Measurements from ENCODE around the gene PPP2R1B. TPM values are rescaled to one million over a fixed set of nuclear protein-coding genes. Genes with fewer than 3 reads are reported as not detected.

Gene PPP2R1B
- total and polyA plus RNA-seq, 2 donors (not counting 3 experiments of a cell fraction or from before 2014, with no cell fraction given): 18.0 to 50.8 TPM

DNA sequence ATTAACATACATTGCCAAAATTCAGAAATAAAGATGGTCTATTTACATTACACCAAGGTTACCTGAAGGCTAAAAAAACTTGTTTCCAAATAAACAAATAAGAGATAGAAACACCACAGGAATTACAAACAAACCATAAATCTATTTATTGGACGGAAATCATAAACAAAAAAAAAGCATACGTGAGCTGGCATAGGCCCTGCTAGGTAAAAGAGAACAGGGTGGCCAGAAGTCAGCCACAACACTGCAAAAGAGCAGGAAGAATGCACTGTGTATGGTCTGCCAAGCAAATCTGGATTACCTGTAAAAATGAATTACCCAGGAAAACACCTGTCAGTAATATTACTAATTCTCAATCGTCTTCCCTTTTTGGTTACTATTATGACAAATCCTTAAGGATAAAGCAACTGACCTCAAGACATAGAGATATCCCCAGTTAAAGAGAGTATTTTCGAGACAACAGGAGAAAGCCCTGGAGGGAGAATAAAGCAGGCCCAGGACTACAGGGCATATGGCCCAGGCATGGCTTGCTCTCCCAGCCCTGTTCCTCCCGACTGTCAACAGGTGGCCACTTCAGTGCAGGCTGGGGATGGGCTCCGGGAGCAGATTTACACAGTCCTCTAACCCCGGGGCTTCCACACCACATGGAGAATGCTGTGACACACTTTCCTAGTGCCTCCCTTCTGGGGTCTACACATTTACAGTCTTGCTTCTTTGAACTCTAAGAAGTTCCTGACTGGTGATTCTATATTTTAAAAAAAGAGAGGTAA lies 18.0 kb downstream of the PPP2R1B start:
- no peak for FAIRE-seq
- Histone ChIP-seq H3K79me2 (ENCODE audit: control insufficient read depth, insufficient read depth, low read length) (peaks cover 2% of the 10 kb centered on the region), H3K9me1 (replicated peaks; ENCODE audit: control insufficient read depth, extremely low read depth, insufficient read depth, low read length) (no peaks in the 10 kb centered on the region), H3K27ac (ENCODE audit: insufficient read depth, low read depth, low read length) (no peak overlapping the region), H3K9me3 (replicated peaks; ENCODE audit: control insufficient read depth, insufficient read depth, low read length) (no peaks in the 10 kb centered on the region), H3K36me3 (ENCODE audit: control insufficient read depth in 2 of 2, extremely low read depth in 1 of 2, insufficient read depth in 2 of 2, low read length in 2 of 2) (peaks cover 20 to 26% of the 10 kb centered on the region in 2 experiments), H4K20me1 (replicated peaks; ENCODE audit: control insufficient read depth, extremely low read depth, insufficient read depth, low read length) (no peaks in the 10 kb centered on the region), H3K4me3 (replicated peaks in 1 of 3; ENCODE audit: insufficient read depth in 1 of 3, low read depth in 1 of 3, low read length in 3 of 3) (no peak overlapping the region), H3K9ac (replicated peaks; ENCODE audit: extremely low read depth, insufficient read depth, low read length) (no peak overlapping the region), H3K27me3 (ENCODE audit: control insufficient read depth in 2 of 2, insufficient read depth in 2 of 2, low read length in 2 of 2) (no peaks in the 10 kb centered on the region), H3K4me2 (ENCODE audit: insufficient read depth, low read length) (no peak overlapping the region), H2AFZ (ENCODE audit: low read depth, low read length) (no peak overlapping the region), H3K4me1 (ENCODE audit: control insufficient read depth, extremely low read depth, insufficient read depth, low read length) (peaks cover 9% of the 10 kb centered on the region)
- DNase-seq (ENCODE audit: low read depth, low spot score): no peak
- BruUV-seq (replicated peaks): no TSS peak
- POLR2A ChIA-PET: no interaction called here
- intact Hi-C loops (cut with micrococcal nuclease) (no loop called here), dilution Hi-C loops (cut with MboI; ENCODE audit: extremely low pct_ligation_motif_present, low sequenced_read_pairs) (no loop called here)
- CTCF ChIA-PET: no interaction called here
- no peak for TF ChIP-seq POLR2A (IDR thresholded peaks at IDR 0.05; ENCODE audit: low read depth, low read length)
- TF ChIP-seq, protein P1, sequence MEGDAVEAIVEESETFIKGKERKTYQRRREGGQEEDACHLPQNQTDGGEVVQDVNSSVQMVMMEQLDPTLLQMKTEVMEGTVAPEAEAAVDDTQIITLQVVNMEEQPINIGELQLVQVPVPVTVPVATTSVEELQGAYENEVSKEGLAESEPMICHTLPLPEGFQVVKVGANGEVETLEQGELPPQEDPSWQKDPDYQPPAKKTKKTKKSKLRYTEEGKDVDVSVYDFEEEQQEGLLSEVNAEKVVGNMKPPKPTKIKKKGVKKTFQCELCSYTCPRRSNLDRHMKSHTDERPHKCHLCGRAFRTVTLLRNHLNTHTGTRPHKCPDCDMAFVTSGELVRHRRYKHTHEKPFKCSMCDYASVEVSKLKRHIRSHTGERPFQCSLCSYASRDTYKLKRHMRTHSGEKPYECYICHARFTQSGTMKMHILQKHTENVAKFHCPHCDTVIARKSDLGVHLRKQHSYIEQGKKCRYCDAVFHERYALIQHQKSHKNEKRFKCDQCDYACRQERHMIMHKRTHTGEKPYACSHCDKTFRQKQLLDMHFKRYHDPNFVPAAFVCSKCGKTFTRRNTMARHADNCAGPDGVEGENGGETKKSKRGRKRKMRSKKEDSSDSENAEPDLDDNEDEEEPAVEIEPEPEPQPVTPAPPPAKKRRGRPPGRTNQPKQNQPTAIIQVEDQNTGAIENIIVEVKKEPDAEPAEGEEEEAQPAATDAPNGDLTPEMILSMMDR (IDR thresholded peaks at IDR 0.05; ENCODE audit: extremely low read depth in 1 of 2, insufficient read depth in 1 of 2, low read depth in 1 of 2, low read length in 2 of 2): no peak

DNA sequence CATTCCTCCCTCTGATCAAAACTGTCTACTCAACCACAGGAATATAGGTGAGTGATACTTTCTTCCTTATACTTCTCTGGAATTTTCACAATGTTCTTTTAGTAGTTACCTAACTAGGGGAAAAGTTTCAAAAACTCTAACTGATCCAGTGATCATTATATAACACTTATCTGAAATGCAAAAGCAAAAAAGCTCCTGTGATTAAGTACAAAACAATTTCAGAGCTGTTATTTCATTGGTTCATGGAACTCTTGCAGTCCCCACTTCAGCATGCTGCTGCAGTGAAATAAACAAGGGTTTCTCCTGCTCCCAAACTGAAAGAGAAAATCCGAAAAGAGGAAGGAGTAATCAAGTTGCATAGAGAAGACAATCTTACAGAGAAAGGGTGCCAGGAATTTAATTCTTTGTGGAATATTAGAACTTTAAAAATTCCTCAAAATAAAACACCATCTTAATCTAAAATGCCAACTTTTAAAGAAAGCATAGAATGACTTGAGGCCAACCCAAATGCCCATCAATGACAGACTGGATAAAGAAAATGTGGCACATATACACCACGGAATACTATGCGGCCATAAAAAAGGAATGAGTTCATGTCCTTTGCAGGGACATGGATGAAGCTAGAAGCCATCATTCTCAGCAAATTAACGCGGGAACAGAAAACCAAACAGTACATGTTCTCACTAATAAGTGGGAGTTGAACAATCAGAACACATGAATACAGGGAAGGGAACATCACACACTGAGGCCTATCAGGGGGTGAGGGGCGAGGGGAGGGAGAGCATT lies 20.3 kb downstream of the PPP2R1B start:
- H3K4me3 ChIP-seq (replicated peaks in 1 of 3; ENCODE audit: insufficient read depth in 1 of 3, low read depth in 1 of 3, low read length in 3 of 3): no peak overlapping the region
- no peaks in the 10 kb centered on the region for H3K9me3 ChIP-seq (replicated peaks; ENCODE audit: control insufficient read depth, insufficient read depth, low read length)
- peaks cover 18 to 23% of the 10 kb centered on the region in 2 experiments for H3K36me3 ChIP-seq (ENCODE audit: control insufficient read depth in 2 of 2, extremely low read depth in 1 of 2, insufficient read depth in 2 of 2, low read length in 2 of 2)
- no peak overlapping the region for H3K9ac ChIP-seq (replicated peaks; ENCODE audit: extremely low read depth, insufficient read depth, low read length)
- POLR2A ChIA-PET: no interaction called here
- no peak for TF ChIP-seq POLR2AphosphoS5 (IDR thresholded peaks at IDR 0.05; ENCODE audit: insufficient read depth, low read depth, low read length)
- no peak for TF ChIP-seq EZH2 (IDR thresholded peaks at IDR 0.05; ENCODE audit: borderline replicate concordance, low read depth, low read length, severe bottlenecking)
- TF ChIP-seq, protein P2, sequence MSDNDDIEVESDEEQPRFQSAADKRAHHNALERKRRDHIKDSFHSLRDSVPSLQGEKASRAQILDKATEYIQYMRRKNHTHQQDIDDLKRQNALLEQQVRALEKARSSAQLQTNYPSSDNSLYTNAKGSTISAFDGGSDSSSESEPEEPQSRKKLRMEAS (IDR thresholded peaks at IDR 0.05; ENCODE audit: insufficient read depth, insufficient read length): no peak
- TF ChIP-seq FOS (IDR thresholded peaks at IDR 0.05; ENCODE audit: borderline replicate concordance, insufficient read depth, low read length): no peak
- H3K27me3 ChIP-seq (ENCODE audit: control insufficient read depth in 2 of 2, insufficient read depth in 2 of 2, low read length in 2 of 2): no peaks in the 10 kb centered on the region
- no peak overlapping the region for H2AFZ ChIP-seq (ENCODE audit: low read depth, low read length)
- H3K4me1 ChIP-seq (ENCODE audit: control insufficient read depth, extremely low read depth, insufficient read depth, low read length): peaks cover 9% of the 10 kb centered on the region
- intact Hi-C loops (cut with micrococcal nuclease): no loop called here
- BruUV-seq (replicated peaks): no TSS peak
- H4K20me1 ChIP-seq (replicated peaks; ENCODE audit: control insufficient read depth, extremely low read depth, insufficient read depth, low read length): no peaks in the 10 kb centered on the region
- CTCF ChIA-PET: interaction anchor here (0.6 kb wide), 1 partner anchor 32 kb away, joined by 3 read pairs; no protein-coding TSS in a partner anchor
- no peaks in the 10 kb centered on the region for H3K9me1 ChIP-seq (replicated peaks; ENCODE audit: control insufficient read depth, extremely low read depth, insufficient read depth, low read length)
- peak; percentile 43 for FAIRE-seq
- dilution Hi-C loops (cut with MboI; ENCODE audit: extremely low pct_ligation_motif_present, low sequenced_read_pairs): no loop called here
- H3K27ac ChIP-seq (ENCODE audit: insufficient read depth, low read depth, low read length): peak overlapping the region; percentile 21
- DNase-seq (ENCODE audit: low read depth, low spot score): no peak
- H3K79me2 ChIP-seq (ENCODE audit: control insufficient read depth, insufficient read depth, low read length): peaks cover 2% of the 10 kb centered on the region
- peak overlapping the region; percentile 39 for H3K4me2 ChIP-seq (ENCODE audit: insufficient read depth, low read length)
